GM19395 (cell line): Measurements from ENCODE around the gene RIMS1.
"Not testable (repeated sequence)": the region's sequence is repeated elsewhere in the genome, so short reads cannot be mapped to it uniquely, and the experiment has no call there.

ENCODE experiments used
- ATAC-seq: cut with Tn5 transposase; IDR thresholded peaks from one replicate; pipeline ENCODE4 v1.9.1; 2021; ENCODE audit warnings: mild to moderate bottlenecking, moderate library complexity; ENCODE audit not compliant: unreplicated experiment

RIMS1 gene

DNA sequence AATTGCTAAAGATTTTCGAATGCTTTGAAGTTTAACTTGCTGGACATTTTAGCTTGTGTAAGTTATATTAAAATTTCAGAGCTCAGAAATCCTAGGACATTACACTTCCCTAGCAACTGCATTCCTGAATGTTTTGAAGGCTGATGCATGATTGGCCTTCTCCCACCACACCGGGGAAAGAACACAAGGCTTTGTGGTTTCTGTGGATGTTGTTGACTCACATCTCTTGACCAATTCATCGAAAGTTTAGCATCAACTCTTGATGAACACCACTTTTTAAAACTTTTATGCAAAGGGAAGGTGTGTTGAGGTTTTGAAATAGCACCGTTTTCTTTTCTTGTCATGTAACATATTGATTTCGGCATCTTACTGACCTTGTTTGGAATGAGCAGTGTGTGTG lies 81.1 kb downstream of the RIMS1 start:
- ATAC-seq, result no peak

DNA sequence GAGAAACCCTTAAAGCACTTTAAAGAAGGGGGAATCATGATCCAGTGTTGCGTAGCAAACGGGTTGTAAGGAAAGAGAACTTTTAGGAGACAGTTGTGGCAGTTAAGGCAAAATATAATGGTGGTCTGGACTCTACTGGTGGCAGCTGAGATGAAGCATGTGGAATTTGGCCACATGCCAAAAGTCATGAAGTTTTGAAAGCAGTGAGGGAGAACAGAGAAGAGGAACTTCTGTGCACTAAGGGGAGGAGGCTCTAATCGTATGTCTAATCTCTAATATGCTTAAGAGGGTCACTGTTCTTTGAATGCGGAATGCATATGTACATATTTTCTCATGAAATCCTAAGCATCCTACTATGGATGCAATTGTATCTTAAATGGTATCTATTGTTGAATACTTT lies 91.5 kb downstream of the RIMS1 start:
- ATAC-seq, result no peak

DNA sequence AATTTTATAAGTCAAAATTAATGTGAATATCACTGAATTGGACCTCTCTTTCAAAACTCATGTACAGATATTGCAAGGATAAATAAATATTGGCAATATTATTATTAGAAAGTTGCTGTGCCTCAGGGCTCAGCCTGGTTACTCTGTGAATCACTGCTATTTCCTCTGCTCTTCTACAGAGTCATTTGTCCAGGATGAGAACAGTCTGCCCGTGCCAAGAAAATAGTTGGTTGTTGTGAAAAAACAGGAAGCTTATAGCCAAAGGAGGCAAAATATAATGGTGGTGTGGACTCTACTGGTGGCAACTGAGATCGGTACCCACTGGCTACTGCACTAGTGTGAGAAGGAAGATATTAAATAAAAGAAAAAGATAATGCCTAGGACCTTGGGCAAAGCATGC lies 93.6 kb downstream of the RIMS1 start:
- no peak for ATAC-seq

DNA sequence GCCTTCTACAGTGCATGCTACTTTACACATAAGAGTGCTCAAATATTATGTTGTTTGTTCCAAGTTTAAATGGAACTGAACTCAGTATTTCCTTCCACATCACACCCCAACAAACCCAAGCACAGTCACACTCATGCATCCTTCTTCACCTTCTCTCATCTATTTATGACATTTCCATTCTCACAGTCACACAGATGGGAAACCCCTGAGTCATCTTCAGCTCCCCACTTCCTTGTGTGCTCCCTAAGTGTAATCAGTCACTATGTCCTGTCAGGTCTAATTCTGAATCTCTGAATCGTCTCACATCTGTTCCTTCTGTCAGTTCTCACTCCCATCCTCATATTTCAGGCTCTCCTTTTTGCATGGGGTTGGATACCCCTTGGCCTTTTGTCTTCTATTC lies 96.0 kb downstream of the RIMS1 start:
- ATAC-seq, result peak; percentile 77

DNA sequence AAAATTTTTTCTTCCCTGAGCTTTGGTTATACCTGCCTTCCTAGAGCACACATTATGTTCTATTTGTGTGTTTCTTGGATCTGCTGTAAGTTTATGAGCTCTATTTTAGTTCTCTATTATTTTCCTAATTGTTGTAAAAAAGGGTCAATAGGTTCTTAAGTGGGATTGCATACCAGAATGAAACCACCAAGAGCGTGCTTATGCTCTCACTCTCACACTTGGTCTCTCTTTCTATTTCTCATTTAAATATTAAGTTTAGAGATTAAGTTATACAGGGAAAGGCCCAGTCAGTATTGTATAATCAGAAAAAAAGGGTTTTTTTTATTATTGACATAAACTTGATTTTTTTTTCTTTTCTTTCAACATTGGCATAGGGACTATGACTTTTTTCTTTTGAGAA lies 96.8 kb downstream of the RIMS1 start:
- ATAC-seq, result peak; percentile 45

DNA sequence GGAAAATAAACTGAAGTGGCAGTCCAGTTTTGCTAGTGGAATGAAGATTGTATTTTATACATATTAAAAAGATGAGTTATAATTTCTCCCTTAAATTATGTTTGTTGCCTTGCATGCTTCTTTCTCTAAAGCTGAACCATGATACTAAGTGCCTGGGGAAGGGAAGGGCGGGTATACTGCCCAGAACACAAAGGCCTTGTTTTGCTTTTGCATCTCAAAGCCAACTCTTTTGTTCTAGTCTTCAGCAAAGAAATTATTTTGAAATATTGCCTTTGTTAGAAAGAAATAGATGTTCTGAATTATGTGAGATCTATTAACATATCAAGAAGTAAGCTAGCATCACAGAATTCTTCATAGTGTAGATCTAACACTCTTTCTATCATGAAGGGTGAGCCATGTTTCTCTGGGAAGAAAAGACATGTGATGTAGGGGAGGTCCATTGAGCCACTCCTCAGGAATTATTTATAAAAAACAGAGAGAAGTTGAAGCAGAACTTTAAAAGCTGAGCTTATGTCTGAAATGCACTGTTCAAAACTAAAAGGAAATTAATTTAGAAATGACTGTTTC lies 108.4 kb downstream of the RIMS1 start:
- ATAC-seq, result no peak

DNA sequence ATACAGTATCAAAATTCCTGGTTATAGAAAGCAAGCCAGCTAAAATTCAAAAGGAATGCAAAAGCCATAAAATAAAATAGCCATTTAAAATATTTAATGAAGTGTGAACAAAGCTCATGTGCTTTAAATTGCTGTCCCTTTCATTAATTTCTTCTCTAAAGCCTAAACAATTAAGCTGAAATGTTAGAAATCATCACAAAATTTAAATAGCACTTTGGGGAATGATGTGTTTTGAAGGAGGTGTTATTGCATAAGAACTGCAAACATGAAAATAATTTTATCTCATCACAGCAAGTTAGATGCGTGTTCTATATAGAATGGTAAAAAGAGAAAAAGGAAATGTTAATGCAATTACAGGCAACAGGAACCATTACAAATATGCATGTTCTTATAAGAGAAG lies 111.0 kb downstream of the RIMS1 start:
- no peak for ATAC-seq

DNA sequence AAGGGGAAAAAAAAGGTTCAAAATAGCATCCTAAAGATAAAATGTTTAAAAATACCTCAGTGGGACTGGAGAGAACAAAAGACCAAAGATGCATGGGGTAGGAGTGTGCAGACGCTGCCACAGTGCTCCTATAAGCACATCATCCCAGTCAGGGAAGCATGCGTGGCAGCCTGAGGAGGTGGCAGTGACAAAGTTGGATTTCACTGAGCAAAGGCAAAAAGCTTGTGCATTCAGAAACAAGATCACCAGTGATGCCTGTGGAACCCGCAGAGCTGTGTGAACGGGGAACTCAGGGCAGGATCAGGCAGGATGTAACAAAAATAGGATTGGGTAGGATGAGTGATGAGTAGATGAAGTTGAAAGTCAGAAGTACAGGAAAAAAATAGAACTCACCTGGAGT lies 116.1 kb downstream of the RIMS1 start:
- no peak for ATAC-seq

DNA sequence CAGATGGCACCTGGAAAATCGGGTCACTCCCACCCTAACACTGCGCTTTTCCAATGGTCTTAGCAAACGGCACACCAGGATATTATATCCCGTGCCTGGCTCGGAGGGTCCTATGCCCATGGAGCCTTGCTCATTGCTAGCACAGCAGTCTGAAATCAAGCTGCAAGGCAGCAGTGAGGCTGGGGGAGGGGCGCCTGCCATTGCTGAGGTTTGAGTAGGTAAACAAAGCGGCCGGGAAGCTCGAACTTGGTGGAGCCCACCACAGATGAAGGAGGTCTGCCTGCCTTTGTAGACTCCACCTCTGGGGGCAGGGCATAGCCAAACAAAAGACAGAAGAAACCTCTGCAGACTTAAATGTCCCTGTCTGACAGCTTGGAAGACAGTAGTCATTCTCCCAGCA lies 120.2 kb downstream of the RIMS1 start:
- not testable (repeated sequence) for ATAC-seq

DNA sequence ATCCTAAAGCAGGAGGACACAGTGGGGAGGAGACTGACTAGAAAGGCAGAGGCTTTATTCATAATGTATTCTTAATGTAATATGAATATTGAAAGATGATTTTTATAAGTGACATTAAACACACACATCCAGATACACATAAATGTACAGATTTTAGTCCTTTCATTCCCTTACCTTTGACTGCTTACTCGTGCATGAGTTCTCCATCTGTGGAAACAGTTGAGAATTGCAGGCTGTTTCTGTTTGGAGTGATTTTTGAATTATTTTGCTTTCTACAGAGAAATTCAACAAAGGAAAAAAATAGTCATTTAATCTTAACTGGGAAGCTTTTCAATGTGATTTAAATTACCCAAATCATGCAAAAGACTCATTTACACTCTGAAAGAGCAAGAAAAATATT lies 136.5 kb downstream of the RIMS1 start:
- ATAC-seq, result no peak

DNA sequence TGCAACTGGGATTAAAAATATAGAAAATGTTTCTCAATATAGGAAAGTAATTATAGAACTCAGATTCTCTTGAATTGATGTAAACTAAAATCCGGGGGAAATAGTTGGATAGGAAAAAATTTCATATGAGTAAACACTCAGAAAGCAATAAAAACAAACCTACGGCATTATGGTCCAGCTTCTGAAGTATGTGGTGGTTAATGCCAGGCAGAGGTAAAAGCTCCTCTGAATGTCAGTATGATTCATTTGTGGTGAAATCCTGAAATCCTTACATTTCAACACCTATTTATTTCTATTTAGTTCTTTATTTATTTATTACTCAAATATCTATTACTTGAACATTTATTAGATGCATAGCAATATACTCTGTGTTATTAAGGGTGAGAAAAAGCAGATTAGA lies 145.1 kb downstream of the RIMS1 start:
- no peak for ATAC-seq

DNA sequence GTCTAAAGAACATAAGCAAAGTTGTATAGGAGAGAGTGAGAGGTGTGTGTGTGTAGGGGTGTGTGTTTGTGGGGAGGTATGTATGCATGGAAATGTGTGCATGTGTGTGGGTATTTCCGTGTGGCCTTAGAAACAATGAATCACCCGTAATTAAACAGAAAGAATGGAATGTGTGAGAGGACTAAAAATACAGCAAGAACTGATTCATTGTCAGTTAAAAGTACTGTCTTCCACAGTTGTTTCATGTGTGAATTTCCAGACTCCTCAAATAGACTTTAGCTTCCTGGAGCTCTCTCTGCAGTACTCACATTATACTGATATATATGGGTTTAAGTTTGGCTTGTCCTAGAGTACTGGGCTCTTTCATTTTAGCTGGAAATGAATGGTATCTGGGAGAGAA lies 145.7 kb downstream of the RIMS1 start:
- ATAC-seq, result no peak

DNA sequence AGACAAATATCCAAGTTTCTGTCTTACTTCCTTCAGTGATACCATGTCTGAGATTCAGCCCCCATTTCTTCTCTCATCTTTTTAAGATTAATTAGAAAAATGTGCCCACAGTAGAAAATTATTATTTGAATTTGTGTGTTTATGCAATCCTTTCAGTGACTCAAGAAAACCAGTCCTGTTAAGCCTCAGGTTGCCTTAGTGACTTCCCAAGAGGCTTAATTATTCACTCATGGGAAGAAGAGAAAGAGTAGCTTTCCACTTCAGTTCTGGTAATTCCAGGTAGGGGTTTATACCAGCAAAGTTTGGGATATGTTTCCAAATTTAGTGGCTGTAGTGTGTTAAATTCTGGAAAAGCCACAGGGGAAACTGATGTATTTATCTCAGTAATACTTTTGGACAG lies 149.1 kb downstream of the RIMS1 start:
- ATAC-seq, result no peak

DNA sequence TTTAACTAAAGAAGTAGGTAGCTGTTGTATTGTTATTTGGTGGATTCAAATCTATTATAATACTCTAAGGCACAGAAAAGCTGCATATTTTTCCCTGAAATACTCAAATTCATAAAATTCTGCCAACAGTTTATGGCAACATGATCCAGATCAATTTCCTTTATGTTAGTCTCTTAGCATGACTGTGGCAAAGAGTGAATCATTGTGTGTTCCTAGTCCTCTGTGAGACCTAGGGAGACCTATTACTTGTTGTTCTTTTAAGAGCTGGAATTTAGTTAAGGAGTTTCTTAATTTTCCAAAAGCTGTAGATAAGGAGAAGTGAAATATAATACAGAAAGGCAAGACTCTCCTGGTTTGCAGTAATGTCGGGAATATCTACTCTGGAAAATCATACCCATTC lies 149.6 kb downstream of the RIMS1 start:
- ATAC-seq, result no peak

DNA sequence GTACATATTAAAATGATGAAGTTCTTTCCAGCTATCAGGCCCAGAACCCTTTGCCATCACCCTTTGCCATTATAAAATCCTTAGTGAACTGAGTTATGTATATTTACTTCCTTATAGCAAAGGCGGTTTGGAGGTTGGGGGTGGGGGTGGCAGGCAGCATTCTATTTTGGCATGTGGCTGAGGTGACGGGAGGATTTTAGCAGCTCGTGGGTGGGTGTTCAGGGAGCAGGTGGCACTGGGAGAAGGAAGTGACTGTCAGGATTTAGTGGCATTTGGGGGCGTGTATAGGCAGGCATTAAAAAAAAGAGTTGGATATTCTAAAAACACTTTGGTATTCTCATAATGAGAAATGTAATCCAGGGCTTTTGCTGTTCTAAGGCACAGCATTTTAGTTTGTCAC lies 150.7 kb downstream of the RIMS1 start:
- no peak for ATAC-seq

DNA sequence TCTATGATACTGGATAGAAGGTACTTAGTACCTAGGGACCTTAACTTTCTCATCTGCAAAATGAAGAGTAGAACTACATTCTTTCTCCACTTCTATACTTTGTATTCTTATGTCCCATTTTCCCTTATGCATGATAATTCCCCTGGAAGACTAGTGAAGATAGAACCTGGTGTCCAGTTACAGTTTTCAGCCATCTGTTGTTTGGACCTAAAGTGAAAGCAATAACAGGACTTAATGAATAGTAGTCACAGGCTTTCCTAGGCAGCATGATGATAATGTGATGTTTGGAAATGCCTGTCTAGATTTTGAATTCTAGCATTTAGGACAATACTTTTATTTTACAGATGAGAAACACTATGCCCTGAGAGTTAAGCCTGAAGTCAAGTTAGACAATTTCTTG lies 153.8 kb downstream of the RIMS1 start:
- ATAC-seq, result no peak

DNA sequence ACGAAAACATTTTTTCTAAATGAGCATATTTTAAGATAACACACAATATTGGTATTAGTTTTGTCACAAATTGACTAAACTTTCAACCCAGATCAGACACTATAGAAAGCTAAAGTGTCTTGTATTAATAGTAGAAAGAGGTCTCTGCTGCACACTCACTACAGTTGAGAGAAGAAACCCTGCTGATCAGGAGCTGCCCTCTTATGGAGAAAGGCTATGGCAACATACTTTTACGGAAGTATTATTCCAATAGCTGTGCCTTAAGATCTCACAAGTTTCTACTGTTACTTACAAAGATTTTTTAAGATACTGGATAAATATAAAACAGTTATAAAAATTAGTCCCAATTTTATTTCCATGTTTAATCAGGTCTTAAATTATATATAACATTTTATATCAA lies 155.7 kb downstream of the RIMS1 start:
- ATAC-seq, result no peak

DNA sequence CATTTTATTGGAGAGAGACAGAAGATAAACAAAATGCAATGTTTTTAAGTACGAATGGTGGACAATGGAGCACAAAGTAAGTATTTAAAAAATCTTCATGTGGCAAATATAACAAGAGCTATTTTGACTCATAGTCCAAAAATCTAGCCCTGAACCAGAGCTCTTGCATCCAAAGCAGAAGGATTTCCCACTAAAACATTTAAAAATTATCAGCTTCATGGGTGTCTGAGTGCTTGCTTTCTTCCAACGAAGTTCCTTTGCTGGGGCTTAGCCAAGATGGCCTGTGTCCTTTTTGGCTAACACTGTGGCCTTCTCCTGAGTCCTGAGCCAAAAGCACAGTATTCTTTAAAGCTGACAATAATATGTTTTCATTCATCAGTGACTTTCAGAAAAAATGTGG lies 161.7 kb downstream of the RIMS1 start:
- ATAC-seq, result no peak

DNA sequence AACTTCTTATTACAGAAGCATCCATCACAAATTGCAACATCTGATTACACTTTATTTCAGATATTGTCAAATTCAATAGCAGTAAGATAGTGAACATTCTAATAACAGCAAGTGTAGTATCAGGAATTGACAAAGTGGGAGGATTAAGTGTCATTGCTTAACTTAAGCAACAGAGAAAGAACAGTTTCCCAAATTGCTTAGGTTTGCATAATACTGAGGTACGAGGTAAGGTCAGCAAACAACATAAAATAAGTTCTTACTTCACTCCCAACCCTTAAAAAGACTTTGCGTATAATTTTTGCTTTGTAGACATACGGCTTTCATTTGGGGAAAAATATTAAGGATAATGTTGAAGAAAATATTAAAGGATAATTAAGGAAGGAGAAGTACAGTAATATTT lies 163.0 kb downstream of the RIMS1 start:
- ATAC-seq, result no peak

DNA sequence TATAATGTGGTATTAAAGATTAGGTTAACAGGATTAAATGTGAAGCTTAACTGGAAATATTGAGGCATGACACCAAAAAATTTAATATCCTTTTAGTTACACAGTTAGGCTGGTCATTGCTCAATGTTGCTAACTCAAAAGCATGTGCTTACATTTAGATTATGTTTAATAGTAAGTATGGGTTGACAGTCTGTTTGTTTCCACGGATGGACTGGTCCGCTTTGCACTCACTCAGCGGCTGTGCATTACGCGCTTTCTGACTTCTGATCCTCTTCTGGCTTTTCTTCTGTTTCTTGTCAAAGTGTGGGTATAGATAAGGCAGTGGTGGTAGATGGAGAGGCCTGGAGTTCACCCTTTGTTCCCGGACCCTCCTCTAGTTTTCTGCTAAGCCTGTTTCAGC lies 174.9 kb downstream of the RIMS1 start:
- ATAC-seq, result no peak

DNA sequence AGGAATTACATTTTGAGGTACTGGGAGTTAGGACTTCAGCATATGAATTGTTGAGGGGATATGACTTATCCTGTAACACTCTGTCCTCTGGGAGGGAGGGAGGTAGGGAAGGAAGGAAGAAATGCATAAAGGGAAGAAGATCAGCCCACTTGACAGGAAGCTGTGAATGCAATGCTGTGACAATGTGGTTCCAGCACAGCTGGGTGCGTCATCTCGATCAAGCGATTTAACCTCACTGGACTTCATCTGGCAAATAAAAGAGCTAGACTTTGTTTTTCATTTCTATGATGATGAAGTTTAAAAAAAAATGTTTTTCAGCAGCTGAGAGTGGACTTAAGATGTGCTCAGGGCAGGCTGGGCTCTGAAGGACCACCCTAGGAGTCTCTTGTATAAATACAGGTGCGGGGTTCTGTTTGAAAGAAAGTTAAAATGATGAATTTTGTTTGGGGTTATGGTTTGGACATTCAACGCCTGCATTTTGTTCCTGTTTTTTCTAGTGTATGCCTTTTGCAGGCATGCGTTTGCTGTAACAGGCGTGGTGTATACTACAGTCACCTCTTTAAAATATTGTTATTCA lies 178.1 kb downstream of the RIMS1 start:
- no peak for ATAC-seq

DNA sequence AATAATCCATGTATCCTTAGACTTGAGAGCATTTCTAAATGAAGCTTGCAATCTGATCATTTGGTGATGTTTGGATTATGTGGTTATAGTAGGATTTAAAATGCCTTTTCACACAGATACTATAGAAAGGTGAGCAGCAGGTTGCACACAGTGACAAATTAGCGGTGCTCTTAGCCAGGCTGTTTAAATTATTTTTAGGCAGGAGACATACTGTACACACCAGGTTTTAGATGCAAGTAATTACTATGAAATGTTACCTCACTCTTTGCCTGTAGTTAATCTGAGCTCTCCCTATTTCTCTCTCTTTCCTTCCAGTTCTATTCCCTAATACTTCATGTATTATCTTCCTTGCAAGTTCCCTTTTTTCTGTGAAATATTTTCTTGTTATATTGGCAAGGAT lies 191.7 kb downstream of the RIMS1 start:
- no peak for ATAC-seq

DNA sequence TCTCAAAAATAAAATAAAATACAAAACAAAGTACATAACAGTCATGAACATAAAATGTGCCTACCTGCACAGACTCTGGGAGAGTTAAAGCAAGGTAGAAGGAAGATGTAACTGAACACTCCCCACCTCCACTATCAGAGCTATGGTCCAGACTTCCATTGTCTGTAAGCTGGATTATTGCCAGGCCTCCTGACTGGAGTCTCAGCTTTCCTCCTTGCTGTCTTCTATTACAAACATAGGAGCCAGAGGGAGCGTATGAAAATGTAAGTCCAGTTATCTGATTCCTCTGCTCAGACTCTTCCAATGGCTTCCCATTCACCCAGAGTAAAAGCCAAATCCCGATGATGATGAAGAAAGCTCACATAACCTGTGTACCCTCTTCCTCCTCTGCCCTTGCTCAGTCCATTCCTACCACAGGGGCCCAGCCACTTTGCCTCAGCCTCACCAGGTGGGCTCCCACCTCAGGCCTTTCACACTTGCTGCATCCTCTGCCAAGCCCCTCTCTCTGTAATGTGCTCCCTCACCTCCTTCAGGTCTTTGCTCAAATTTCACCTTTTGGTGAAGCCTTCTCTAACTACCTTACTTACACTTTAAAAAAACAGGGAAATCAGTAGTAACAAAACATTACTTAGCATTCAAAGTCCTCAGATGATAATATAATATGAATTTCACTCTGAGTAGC lies 194.1 kb downstream of the RIMS1 start:
- ATAC-seq, result no peak
